ENCODE results near the gene CFAP45. TPM values are rescaled to one million over a fixed set of nuclear protein-coding genes. Genes with fewer than 3 reads are reported as not detected.

The CFAP45 gene
- total and polyA plus RNA-seq, 2 experiments from 2014 or later, result 0.36 TPM; not detected in 1

GRCh38 chr1:159838715-159839114 is 61.2 kb downstream of the CFAP45 start:
- H4K20me1 ChIP-seq (replicated peaks; ENCODE audit: insufficient read depth), result no peaks in the 10 kb centered on the region
- H3K27me3 ChIP-seq (ENCODE audit: insufficient read depth), result no peaks in the 10 kb centered on the region
- no peak for TF ChIP-seq STAT1 (IDR thresholded peaks at IDR 0.05; ENCODE audit: unreplicated experiment)
- TF ChIP-seq ETS1 (IDR thresholded peaks at IDR 0.05), result no peak
- TF ChIP-seq REST (IDR thresholded peaks at IDR 0.05; ENCODE audit: unreplicated experiment), result no peak
- no peak for TF ChIP-seq NANOG (IDR thresholded peaks at IDR 0.05; ENCODE audit: borderline replicate concordance)
- no peak for TF ChIP-seq ZNF114 (CRISPR knock-in tag; IDR thresholded peaks at IDR 0.05)
- TF ChIP-seq ZNF462 (CRISPR knock-in tag; IDR thresholded peaks at IDR 0.05), result no peak
- TF ChIP-seq EZH2 (IDR thresholded peaks at IDR 0.05; ENCODE audit: low read depth, unreplicated experiment), result no peak
- no peak for TF ChIP-seq ZNF331 (CRISPR knock-in tag; IDR thresholded peaks at IDR 0.05; ENCODE audit: low read depth)
- TF ChIP-seq EZH2phosphoT487 (IDR thresholded peaks at IDR 0.05; ENCODE audit: unreplicated experiment), result no peak
- TF ChIP-seq JUNB (IDR thresholded peaks at IDR 0.05; ENCODE audit: unreplicated experiment), result no peak
- TF ChIP-seq CREB1 (CRISPR knock-in tag; IDR thresholded peaks at IDR 0.05; ENCODE audit: low read depth), result no peak
- TF ChIP-seq CTCF (conservative IDR thresholded peaks at IDR 0.05; ENCODE audit: low read depth in 2 of 2), result no peak
- no peak for TF ChIP-seq POLR2AphosphoS5 (IDR thresholded peaks at IDR 0.05; ENCODE audit: low read depth)
- H3K79me2 ChIP-seq (replicated peaks; ENCODE audit: insufficient read depth), result no peaks in the 10 kb centered on the region
- Mint-ChIP-seq H3K27me3 (ENCODE audit: insufficient read depth, low read depth, poor library complexity) (peaks cover 5% of the 10 kb centered on the region), H3K36me3 (ENCODE audit: low read depth) (no peaks in the 10 kb centered on the region), H3K9me3 (no peaks in the 10 kb centered on the region), H3K27ac (no peak overlapping the region), H3K4me3 (no peak overlapping the region; the same call in 2 of the 3 replicates), H3K4me1 (peaks cover 6% of the 10 kb centered on the region; the same call in 2 of the 3 replicates)
- no peaks in the 10 kb centered on the region for H3F3A ChIP-seq (replicated peaks; ENCODE audit: low read depth)
- DNase-seq (ENCODE audit: low spot score) (no peak), ATAC-seq (no peak)
- no peak overlapping the region for H2AFZ ChIP-seq
- no peaks in the 10 kb centered on the region for H3K36me3 ChIP-seq (ENCODE audit: insufficient read depth)
- H3K4me1 ChIP-seq (ENCODE audit: insufficient read depth), result no peaks in the 10 kb centered on the region; the same call in 1 of the 2 replicates
- H3K4me2 ChIP-seq, result no peak overlapping the region
- no peaks in the 10 kb centered on the region; the same call in 1 of the 2 replicates for H3K9me2 ChIP-seq (ENCODE audit: insufficient read depth)
- H3K27ac ChIP-seq (ENCODE audit: low read depth), result no peak overlapping the region
- no peak overlapping the region for H3K4me3 ChIP-seq

All from GM23338 (cell line).